AG10803 (cell line): ENCODE data around the gene DDRGK1.
"Not testable (repeated sequence)": the region's sequence is repeated elsewhere in the genome, so short reads cannot be mapped to it uniquely, and the experiment has no call there.

Source experiments
- DNase-seq: peaks from one replicate; pipeline ENCODE4 v3.0.0; 2010; ENCODE audit warnings: low read depth
- H3K4me3 ChIP-seq: 2 replicates; pipeline ENCODE4 v1.5.1; 2011; ENCODE audit warnings: mild to moderate bottlenecking, low read length, control low read depth
- CTCF ChIP-seq: conservative IDR thresholded peaks from 2 replicates; pipeline ENCODE4 v1.5.1; 2011; ENCODE audit warnings: mild to moderate bottlenecking, low read length, control low read depth, inconsistent platforms

DDRGK1 gene

GRCh38 chr20:3192226-3193015 lies 12.1 kb downstream of the DDRGK1 start:
- H3K4me3 ChIP-seq, result no peak overlapping the region
- DNase-seq, result no peak

GRCh38 chr20:3190681-3191111 lies 13.8 kb downstream of the DDRGK1 start:
- DNase-seq, result no peak
- no peak overlapping the region for H3K4me3 ChIP-seq
- no peak for TF ChIP-seq CTCF

More at GRCh38 chr20:3192226-3193015, 12.1 kb downstream of the DDRGK1 start:
- TF ChIP-seq CTCF, result no peak

- no peak for TF ChIP-seq CTCF
- DNase-seq, result no peak
Measured at GRCh38 chr20:3189561-3190131, 14.8 kb downstream of the DDRGK1 start.

GRCh38 chr20:3188823-3189413 lies 15.6 kb downstream of the DDRGK1 start:
- no peak for TF ChIP-seq CTCF
- no peak for DNase-seq
- H3K4me3 ChIP-seq, result no peak overlapping the region

More at GRCh38 chr20:3189561-3190131, 14.8 kb downstream of the DDRGK1 start:
- no peak overlapping the region for H3K4me3 ChIP-seq

- not testable (repeated sequence) for DNase-seq, H3K4me3 ChIP-seq
Measured at GRCh38 chr20:3187861-3188260, 16.6 kb downstream of the DDRGK1 start.

- no peak for DNase-seq
- no peak for TF ChIP-seq CTCF
- no peak overlapping the region for H3K4me3 ChIP-seq
Measured at GRCh38 chr20:3183896-3184612, 20.4 kb downstream of the DDRGK1 start.

- not testable (repeated sequence) for H3K4me3 ChIP-seq, DNase-seq
Measured at GRCh38 chr20:3182429-3182828, 22.1 kb downstream of the DDRGK1 start.
